SJSA1 (cell line): ENCODE data around the gene TSPAN7. TPM values are rescaled to one million over a fixed set of nuclear protein-coding genes. Genes with fewer than 3 reads are reported as not detected.

ENCODE experiments used
- DNase-seq, 2 experiments: peaks; one replicate each; pipeline ENCODE4 v3.0.0-alpha.2; 2015 to 2020; ENCODE audit warnings: low spot score in 2 of 2, low read depth in 1 of 2
- H3K27ac ChIP-seq: fragments of 250-450 bp; sonication (Bioruptor Pico); 2 replicates; pipeline ENCODE4 v1.5.1; 2020; ENCODE audit warnings: mild to moderate bottlenecking, moderate library complexity
- H3K27me3 ChIP-seq: fragments of 250-450 bp; sonication (Bioruptor Pico); replicated peaks from 2 replicates; pipeline ENCODE4 v1.5.1; 2020; ENCODE audit warnings: mild to moderate bottlenecking, moderate library complexity
- H3K36me3 ChIP-seq: fragments of 250-450 bp; sonication (Bioruptor Pico); 2 replicates; pipeline ENCODE4 v1.5.1; 2020; ENCODE audit warnings: mild to moderate bottlenecking
- H3K4me1 ChIP-seq: fragments of 250-450 bp; sonication (Bioruptor Pico); replicated peaks from 2 replicates; pipeline ENCODE4 v1.6.1; 2021; ENCODE audit warnings: mild to moderate bottlenecking
- H3K4me3 ChIP-seq: fragments of 250-450 bp; sonication (Bioruptor Pico); 2 replicates; pipeline ENCODE4 v1.5.1; 2020; ENCODE audit warnings: mild to moderate bottlenecking
- H3K9me3 ChIP-seq: fragments of 250-450 bp; sonication (Bioruptor Pico); replicated peaks from 2 replicates; pipeline ENCODE4 v1.5.1; 2020; ENCODE audit warnings: mild to moderate bottlenecking
- total RNA-seq: library from RNA; depleted of rRNA; stranded (reverse); fragments of >200 nt; shearing (Covaris generic); gene quantifications from 2 replicates; pipeline ENCODE4 v1.2.3, GENCODE V29; 2014

TSPAN7 gene
- total RNA-seq, 1 experiment from 2014 or later = 0.08 TPM

GRCh38 chrX:38661103-38661441 lies 99.7 kb downstream of the TSPAN7 start:
- Histone ChIP-seq H3K9me3 (no peaks in the 10 kb centered on the region), H3K4me1 (no peaks in the 10 kb centered on the region), H3K36me3 (no peaks in the 10 kb centered on the region), H3K27ac (no peak overlapping the region), H3K4me3 (no peak overlapping the region), H3K27me3 (no peaks in the 10 kb centered on the region)
- DNase-seq = no peak

GRCh38 chrX:38661561-38661960 lies 100.2 kb downstream of the TSPAN7 start:
- DNase-seq = no peak
- Histone ChIP-seq H3K27ac (no peak overlapping the region), H3K9me3 (no peaks in the 10 kb centered on the region), H3K27me3 (no peaks in the 10 kb centered on the region), H3K36me3 (no peaks in the 10 kb centered on the region), H3K4me1 (no peaks in the 10 kb centered on the region), H3K4me3 (no peak overlapping the region)

- DNase-seq = no peak
- Histone ChIP-seq H3K4me1 (no peaks in the 10 kb centered on the region), H3K4me3 (no peak overlapping the region), H3K27ac (no peak overlapping the region), H3K36me3 (no peaks in the 10 kb centered on the region), H3K9me3 (no peaks in the 10 kb centered on the region), H3K27me3 (no peaks in the 10 kb centered on the region)
These were observed 101.3 kb downstream of the TSPAN7 start for GRCh38 chrX:38662640-38663039.

- peak in 1 of 2 experiments; percentile 2 for DNase-seq
- Histone ChIP-seq H3K4me3 (no peak overlapping the region), H3K36me3 (no peaks in the 10 kb centered on the region), H3K27me3 (no peaks in the 10 kb centered on the region), H3K27ac (no peak overlapping the region), H3K4me1 (no peaks in the 10 kb centered on the region), H3K9me3 (no peaks in the 10 kb centered on the region)
These were observed 102.9 kb downstream of the TSPAN7 start for GRCh38 chrX:38664285-38664684.

- Histone ChIP-seq H3K27ac (no peak overlapping the region), H3K4me3 (no peak overlapping the region), H3K36me3 (no peaks in the 10 kb centered on the region), H3K4me1 (no peaks in the 10 kb centered on the region), H3K9me3 (no peaks in the 10 kb centered on the region), H3K27me3 (no peaks in the 10 kb centered on the region)
- DNase-seq = no peak
These were observed 105.6 kb downstream of the TSPAN7 start for GRCh38 chrX:38666909-38667308.

DNA sequence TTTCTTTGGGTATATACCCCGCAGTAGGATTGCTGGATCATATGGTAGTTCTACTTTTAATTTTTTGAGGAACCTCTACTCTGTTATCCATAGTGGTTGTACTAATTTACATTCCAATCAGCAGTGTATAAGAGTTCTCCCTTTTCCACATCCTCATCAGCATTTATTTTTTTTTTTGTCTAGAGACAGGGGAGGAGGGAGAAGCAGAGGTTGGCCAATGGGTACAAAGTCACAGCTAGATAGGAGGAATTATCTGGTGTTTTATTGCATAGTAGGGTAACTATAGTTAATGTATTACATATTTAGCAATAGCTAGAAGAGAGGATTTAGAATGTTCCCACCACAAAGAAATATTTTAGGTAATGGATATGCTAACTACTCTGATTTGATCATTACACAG lies 107.4 kb downstream of the TSPAN7 start:
- no peaks in the 10 kb centered on the region for H3K9me3 ChIP-seq
- no peak overlapping the region for H3K4me3 ChIP-seq
- no peaks in the 10 kb centered on the region for H3K27me3 ChIP-seq
- H3K27ac ChIP-seq = no peak overlapping the region
- DNase-seq = no peak
- no peaks in the 10 kb centered on the region for H3K36me3 ChIP-seq
- H3K4me1 ChIP-seq = no peaks in the 10 kb centered on the region

GRCh38 chrX:38669428-38669827 lies 108.1 kb downstream of the TSPAN7 start:
- Histone ChIP-seq H3K36me3 (no peaks in the 10 kb centered on the region), H3K27me3 (no peaks in the 10 kb centered on the region), H3K4me3 (no peak overlapping the region), H3K9me3 (no peaks in the 10 kb centered on the region), H3K4me1 (no peaks in the 10 kb centered on the region), H3K27ac (no peak overlapping the region)
- no peak for DNase-seq

DNA sequence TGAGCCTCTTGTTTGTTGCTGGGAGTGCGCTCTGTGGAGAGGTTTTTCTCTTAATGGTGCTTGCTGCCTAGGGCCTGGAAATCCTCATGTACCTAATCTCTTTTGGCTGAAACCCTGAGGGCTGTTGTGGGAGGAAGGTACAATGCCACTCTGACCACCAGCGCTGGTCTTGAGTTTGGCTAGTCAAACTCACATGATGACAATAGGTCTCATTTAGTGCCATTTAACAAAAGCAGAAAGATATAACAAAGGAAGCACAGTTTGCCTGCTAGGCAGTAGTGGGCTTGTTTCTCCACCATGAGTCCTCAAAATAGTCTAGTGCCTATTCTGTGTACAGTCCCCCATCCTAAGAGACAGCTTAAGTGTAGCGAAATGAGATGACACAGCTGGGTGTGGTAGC lies 111.3 kb downstream of the TSPAN7 start:
- no peak overlapping the region for H3K27ac ChIP-seq
- H3K9me3 ChIP-seq = no peaks in the 10 kb centered on the region
- no peak overlapping the region for H3K4me3 ChIP-seq
- DNase-seq = no peak
- no peaks in the 10 kb centered on the region for H3K27me3 ChIP-seq
- H3K4me1 ChIP-seq = no peaks in the 10 kb centered on the region
- no peaks in the 10 kb centered on the region for H3K36me3 ChIP-seq

- Histone ChIP-seq H3K4me3 (no peak overlapping the region), H3K36me3 (no peaks in the 10 kb centered on the region), H3K27me3 (no peaks in the 10 kb centered on the region), H3K27ac (no peak overlapping the region), H3K9me3 (no peaks in the 10 kb centered on the region), H3K4me1 (no peaks in the 10 kb centered on the region)
- no peak for DNase-seq
These were observed 114.5 kb downstream of the TSPAN7 start for GRCh38 chrX:38675856-38676255.

GRCh38 chrX:38678183-38678582 lies 116.8 kb downstream of the TSPAN7 start:
- no peaks in the 10 kb centered on the region for H3K27me3 ChIP-seq
- no peaks in the 10 kb centered on the region for H3K9me3 ChIP-seq
- H3K36me3 ChIP-seq = no peaks in the 10 kb centered on the region
- DNase-seq = no peak
- H3K4me1 ChIP-seq = no peaks in the 10 kb centered on the region
- no peak overlapping the region for H3K4me3 ChIP-seq
- no peak overlapping the region for H3K27ac ChIP-seq

GRCh38 chrX:38678821-38679220 lies 117.5 kb downstream of the TSPAN7 start:
- Histone ChIP-seq H3K27me3 (no peaks in the 10 kb centered on the region), H3K4me1 (no peaks in the 10 kb centered on the region), H3K36me3 (no peaks in the 10 kb centered on the region), H3K27ac (no peak overlapping the region), H3K9me3 (no peaks in the 10 kb centered on the region), H3K4me3 (no peak overlapping the region)
- DNase-seq = no peak

GRCh38 chrX:38679695-38680094 lies 118.4 kb downstream of the TSPAN7 start:
- H3K4me3 ChIP-seq = no peak overlapping the region
- H3K9me3 ChIP-seq = no peaks in the 10 kb centered on the region
- no peaks in the 10 kb centered on the region for H3K4me1 ChIP-seq
- no peak overlapping the region for H3K27ac ChIP-seq
- DNase-seq = no peak
- no peaks in the 10 kb centered on the region for H3K36me3 ChIP-seq
- no peaks in the 10 kb centered on the region for H3K27me3 ChIP-seq

DNA sequence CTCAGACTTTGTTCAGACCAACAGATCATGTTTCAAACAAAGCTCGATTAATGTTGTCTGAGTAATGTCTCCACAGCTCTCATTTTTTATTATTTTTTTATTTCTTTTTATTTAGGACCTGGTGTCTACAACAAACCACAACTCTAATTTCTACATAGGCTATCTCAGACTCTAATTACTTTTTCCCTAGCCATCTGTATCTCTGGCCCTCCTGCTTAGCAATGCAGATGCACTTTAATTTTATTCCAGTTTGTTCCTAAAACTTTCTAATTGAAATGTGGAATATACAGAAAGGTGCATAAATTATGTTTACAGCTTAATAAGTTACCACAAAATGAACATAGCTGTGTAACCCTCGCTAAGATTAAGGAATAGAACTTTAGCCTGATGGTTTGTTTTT lies 120.8 kb downstream of the TSPAN7 start:
- Histone ChIP-seq H3K27me3 (no peaks in the 10 kb centered on the region), H3K4me3 (no peak overlapping the region), H3K9me3 (no peaks in the 10 kb centered on the region), H3K4me1 (no peaks in the 10 kb centered on the region), H3K27ac (no peak overlapping the region), H3K36me3 (no peaks in the 10 kb centered on the region)
- DNase-seq = no peak

GRCh38 chrX:38692961-38693360 lies 131.6 kb downstream of the TSPAN7 start:
- no peaks in the 10 kb centered on the region for H3K36me3 ChIP-seq
- DNase-seq = no peak
- H3K27ac ChIP-seq = no peak overlapping the region
- no peaks in the 10 kb centered on the region for H3K27me3 ChIP-seq
- no peaks in the 10 kb centered on the region for H3K4me1 ChIP-seq
- H3K9me3 ChIP-seq = no peaks in the 10 kb centered on the region
- no peak overlapping the region for H3K4me3 ChIP-seq

GRCh38 chrX:38694394-38694793 lies 133.1 kb downstream of the TSPAN7 start:
- DNase-seq = no peak

More at GRCh38 chrX:38694394-38694793, 133.1 kb downstream of the TSPAN7 start:
- no peaks in the 10 kb centered on the region for H3K36me3 ChIP-seq
- H3K4me1 ChIP-seq = no peaks in the 10 kb centered on the region
- no peak overlapping the region for H3K4me3 ChIP-seq
- H3K27me3 ChIP-seq = no peaks in the 10 kb centered on the region
- no peak overlapping the region for H3K27ac ChIP-seq
- H3K9me3 ChIP-seq = no peaks in the 10 kb centered on the region
